HepG2 (cell line): ENCODE data around the gene DGAT2. TPM values are rescaled to one million over a fixed set of nuclear protein-coding genes. Genes with fewer than 3 reads are reported as not detected.

Experiments
- CBX2 ChIP-seq, 2 experiments: fragments of 200-600 bp in 1 of 2; sonication (generic); formaldehyde crosslinking in 1 of 2; IDR thresholded peaks; 2 replicates each; pipeline versions ENCODE4 v1.7.0 to v1.8.1; 2018 to 2022; ENCODE audit warnings: low read depth in 2 of 2, low read length in 1 of 2, mild to moderate bottlenecking in 1 of 2, missing genetic modification reagents in 1 of 2
- CENPX ChIP-seq: sonication (generic); formaldehyde crosslinking; IDR thresholded peaks from 2 replicates; pipeline ENCODE4 v1.9.0; 2021; ENCODE audit warnings: mild to moderate bottlenecking, missing genetic modification reagents, moderate library complexity
- FIP1L1 ChIP-seq: fragments of 200-400 bp; formaldehyde crosslinking; IDR thresholded peaks from 2 replicates; pipeline ENCODE4 v1.6.1; 2018; ENCODE audit warnings: low read depth, mild to moderate bottlenecking, low read length, moderate library complexity, borderline replicate concordance; ENCODE audit not compliant: insufficient read depth
- GFI1 ChIP-seq: sonication (generic); formaldehyde crosslinking; IDR thresholded peaks from 2 replicates; pipeline ENCODE4 v1.5.0; 2020; ENCODE audit warnings: missing genetic modification reagents, mild to moderate bottlenecking, borderline replicate concordance
- IKZF1 ChIP-seq: fragments of 450-650 bp; IDR thresholded peaks from 2 replicates; pipeline ENCODE4 v1.7.1; 2016
- IKZF4 ChIP-seq: sonication (generic); formaldehyde crosslinking; IDR thresholded peaks from 2 replicates; pipeline ENCODE4 v1.5.1; 2020; ENCODE audit warnings: borderline replicate concordance, mild to moderate bottlenecking, low read depth, missing genetic modification reagents; ENCODE audit errors: not compliant biosample characterization
- MAFF ChIP-seq: IDR thresholded peaks from 2 replicates; pipeline ENCODE4 v1.6.1; 2011; ENCODE audit warnings: low read depth, low read length, improper control_type of control experiment
- MBD4 ChIP-seq: IDR thresholded peaks from 2 replicates; pipeline ENCODE4 v1.6.1; 2012; ENCODE audit warnings: low read length, inconsistent platforms, borderline replicate concordance
- MTF1 ChIP-seq: sonication (generic); formaldehyde crosslinking; IDR thresholded peaks from 2 replicates; pipeline ENCODE4 v1.5.0; 2020; ENCODE audit warnings: missing genetic modification reagents
- SAP130 ChIP-seq: IDR thresholded peaks from 2 replicates; pipeline ENCODE4 v1.6.1; 2016; ENCODE audit warnings: low read depth
- SCMH1 ChIP-seq: sonication (generic); formaldehyde crosslinking; IDR thresholded peaks from 2 replicates; pipeline ENCODE4 v1.9.0; 2021; ENCODE audit warnings: missing genetic modification reagents, mild to moderate bottlenecking, borderline replicate concordance
- ZFP91 ChIP-seq: sonication (generic); formaldehyde crosslinking; IDR thresholded peaks from 2 replicates; pipeline ENCODE4 v1.9.0; 2022; ENCODE audit warnings: missing genetic modification reagents, mild to moderate bottlenecking, borderline replicate concordance
- ZNF547 ChIP-seq: sonication (generic); formaldehyde crosslinking; IDR thresholded peaks from 2 replicates; pipeline ENCODE4 v1.5.1; 2020; ENCODE audit warnings: mild to moderate bottlenecking, missing genetic modification reagents
- ZNF570 ChIP-seq: sonication (generic); formaldehyde crosslinking; IDR thresholded peaks from 2 replicates; pipeline ENCODE4 v1.4.0; 2020; ENCODE audit warnings: mild to moderate bottlenecking, missing genetic modification reagents, borderline replicate concordance
- ZNF687 ChIP-seq: sonication (generic); formaldehyde crosslinking; IDR thresholded peaks from 2 replicates; pipeline ENCODE4 v1.5.1; 2020; ENCODE audit warnings: mild to moderate bottlenecking, missing genetic modification reagents, moderate library complexity
- ZNF775 ChIP-seq: sonication (generic); formaldehyde crosslinking; IDR thresholded peaks from 2 replicates; pipeline ENCODE4 v1.4.0; 2020; ENCODE audit warnings: missing genetic modification reagents, mild to moderate bottlenecking, moderate library complexity, borderline replicate concordance
- ZNF800 ChIP-seq: sonication (generic); formaldehyde crosslinking; IDR thresholded peaks from 2 replicates; pipeline ENCODE4 v1.4.0; 2020; ENCODE audit warnings: missing genetic modification reagents
- ZNF879 ChIP-seq: sonication (generic); formaldehyde crosslinking; IDR thresholded peaks from 2 replicates; pipeline ENCODE4 v1.8.1; 2023; ENCODE audit warnings: missing genetic modification reagents
- polyA plus RNA-seq, 8 experiments: library from polyadenylated mRNA; depleted of rRNA in 3 of 8; stranded (reverse) in 7 of 8; unstranded in 1 of 8; fragments of >200 nt; fragmentation: Illumina TruSeq in 4 of 8; extraction: Trizol in 4 of 8; gene quantifications; 2 replicates each; pipeline versions ENCODE4 v1.2.1 to v1.2.3, GENCODE V29; 2011 to 2016; ENCODE audit warnings: low read depth in 4 of 8, missing spikeins in 1 of 8, mixed read lengths in 1 of 8; ENCODE audit not compliant: insufficient read depth in 1 of 8
- total RNA-seq, 5 experiments: library from RNA; depleted of rRNA; stranded (reverse); fragments of >200 nt; fragmentation: Illumina TruSeq; extraction: Trizol; gene quantifications; 2 replicates each; pipeline ENCODE4 v1.2.3, GENCODE V29; 2016; ENCODE audit warnings: low read depth in 1 of 5
- TF ChIP-seq, protein P1 (sequence below): sonication (generic); formaldehyde crosslinking; IDR thresholded peaks from 2 replicates; pipeline ENCODE4 v1.4.0; 2020; ENCODE audit warnings: missing genetic modification reagents

Gene DGAT2
- total and polyA plus RNA-seq, 2 of the 13 experiments (the other 11 are each of a cell fraction or from before 2014, with no cell fraction given) = 39.0 to 65.6 TPM

DNA sequence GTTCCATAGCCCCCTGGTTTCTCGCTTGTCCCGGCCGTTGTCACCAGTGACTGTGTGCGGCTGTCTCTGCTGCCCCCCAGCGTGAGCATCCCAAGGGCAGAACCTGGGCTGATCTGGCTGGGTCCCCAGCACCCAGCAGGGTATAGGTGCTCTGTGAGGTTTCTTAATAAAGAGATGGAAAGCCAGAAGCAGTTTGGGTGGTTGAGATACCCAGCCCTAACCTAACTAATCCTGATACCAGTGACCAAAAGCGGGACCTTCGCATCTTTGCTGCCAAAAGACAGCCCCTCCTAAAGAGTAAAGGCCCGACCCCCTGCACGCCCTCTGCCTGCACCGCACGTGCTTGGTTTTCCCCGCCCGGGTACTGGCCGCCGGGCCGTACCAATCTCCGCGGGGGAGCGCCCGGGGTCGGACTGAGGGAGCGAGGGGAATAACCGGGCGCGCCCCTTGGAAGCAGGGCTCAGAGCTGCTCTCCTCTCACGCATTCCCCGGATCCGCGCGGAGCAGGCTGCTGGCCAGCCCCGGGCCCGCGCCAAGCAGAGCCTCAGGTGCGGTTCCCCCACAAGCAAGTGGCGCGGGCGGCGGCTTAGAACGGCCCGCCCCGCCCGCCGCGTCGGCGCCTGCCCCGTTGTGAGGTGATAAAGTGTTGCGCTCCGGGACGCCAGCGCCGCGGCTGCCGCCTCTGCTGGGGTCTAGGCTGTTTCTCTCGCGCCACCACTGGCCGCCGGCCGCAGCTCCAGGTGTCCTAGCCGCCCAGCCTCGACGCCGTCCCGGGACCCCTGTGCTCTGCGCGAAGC, at the start of gene DGAT2 (continued):
- TF ChIP-seq, protein P1, sequence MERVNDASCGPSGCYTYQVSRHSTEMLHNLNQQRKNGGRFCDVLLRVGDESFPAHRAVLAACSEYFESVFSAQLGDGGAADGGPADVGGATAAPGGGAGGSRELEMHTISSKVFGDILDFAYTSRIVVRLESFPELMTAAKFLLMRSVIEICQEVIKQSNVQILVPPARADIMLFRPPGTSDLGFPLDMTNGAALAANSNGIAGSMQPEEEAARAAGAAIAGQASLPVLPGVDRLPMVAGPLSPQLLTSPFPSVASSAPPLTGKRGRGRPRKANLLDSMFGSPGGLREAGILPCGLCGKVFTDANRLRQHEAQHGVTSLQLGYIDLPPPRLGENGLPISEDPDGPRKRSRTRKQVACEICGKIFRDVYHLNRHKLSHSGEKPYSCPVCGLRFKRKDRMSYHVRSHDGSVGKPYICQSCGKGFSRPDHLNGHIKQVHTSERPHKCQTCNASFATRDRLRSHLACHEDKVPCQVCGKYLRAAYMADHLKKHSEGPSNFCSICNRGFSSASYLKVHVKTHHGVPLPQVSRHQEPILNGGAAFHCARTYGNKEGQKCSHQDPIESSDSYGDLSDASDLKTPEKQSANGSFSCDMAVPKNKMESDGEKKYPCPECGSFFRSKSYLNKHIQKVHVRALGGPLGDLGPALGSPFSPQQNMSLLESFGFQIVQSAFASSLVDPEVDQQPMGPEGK = peak; percentile 25
- TF ChIP-seq SAP130 (peak; percentile 78), FIP1L1 (no peak), ZNF547 (CRISPR knock-in tag) (peak; percentile 39; the same call in 1 of the 2 replicates), SCMH1 (CRISPR knock-in tag) (no peak), GFI1 (CRISPR knock-in tag) (peak; percentile 64), ZNF879 (CRISPR knock-in tag) (peak; percentile 90; the same call in 1 of the 2 replicates), ZNF775 (no peak), MAFF (no peak), CENPX (CRISPR knock-in tag) (no peak), IKZF4 (CRISPR knock-in tag) (peak; percentile 93), MBD4 (no peak), ZFP91 (CRISPR knock-in tag) (peak; percentile 87), CBX2 (IDR thresholded peaks at IDR 0.05; ENCODE audit: low read depth, low read length) (no peak), CBX2 (CRISPR knock-in tag; IDR thresholded peaks at IDR 0.05; ENCODE audit: low read depth) (0 out of 2 replicates have a peak, but pooled peaks have one; percentile 32), IKZF1 (no peak), ZNF570 (no peak), ZNF687 (CRISPR knock-in tag) (peak; percentile 98), MTF1 (CRISPR knock-in tag) (peak; percentile 78), ZNF800 (CRISPR knock-in tag) (peak; percentile 75)
